Activated CD8-positive, alpha-beta memory T cell treated with anti-CD3 and anti-CD28 coated beads, Interleukin-2, amount 50 U/mL, for 4 hours (primary cell): ENCODE data around the gene TMBIM1.

Source experiments
- DNase-seq: peaks from one replicate; pipeline ENCODE4 v3.0.0-alpha.2; 2020

The TMBIM1 gene, protein sequence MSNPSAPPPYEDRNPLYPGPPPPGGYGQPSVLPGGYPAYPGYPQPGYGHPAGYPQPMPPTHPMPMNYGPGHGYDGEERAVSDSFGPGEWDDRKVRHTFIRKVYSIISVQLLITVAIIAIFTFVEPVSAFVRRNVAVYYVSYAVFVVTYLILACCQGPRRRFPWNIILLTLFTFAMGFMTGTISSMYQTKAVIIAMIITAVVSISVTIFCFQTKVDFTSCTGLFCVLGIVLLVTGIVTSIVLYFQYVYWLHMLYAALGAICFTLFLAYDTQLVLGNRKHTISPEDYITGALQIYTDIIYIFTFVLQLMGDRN

GRCh38 chr2:218292048-218293014 is at the start of gene TMBIM1:
Gene TMBIM1 (minus strand): TSS chr2:218292503. CDS start chr2:218282141, 10,362 bp downstream.
- peak; percentile 80 for DNase-seq

- DNase-seq, result no peak
Measured at GRCh38 chr2:218341381-218341780, 49.1 kb upstream of the TMBIM1 start.

GRCh38 chr2:218340656-218341055 is 48.4 kb upstream of the TMBIM1 start:
- no peak for DNase-seq

- DNase-seq, result no peak
Measured at GRCh38 chr2:218334531-218334930, 42.2 kb upstream of the TMBIM1 start.

GRCh38 chr2:218332920-218333645 is 40.8 kb upstream of the TMBIM1 start:
- no peak for DNase-seq

DNA sequence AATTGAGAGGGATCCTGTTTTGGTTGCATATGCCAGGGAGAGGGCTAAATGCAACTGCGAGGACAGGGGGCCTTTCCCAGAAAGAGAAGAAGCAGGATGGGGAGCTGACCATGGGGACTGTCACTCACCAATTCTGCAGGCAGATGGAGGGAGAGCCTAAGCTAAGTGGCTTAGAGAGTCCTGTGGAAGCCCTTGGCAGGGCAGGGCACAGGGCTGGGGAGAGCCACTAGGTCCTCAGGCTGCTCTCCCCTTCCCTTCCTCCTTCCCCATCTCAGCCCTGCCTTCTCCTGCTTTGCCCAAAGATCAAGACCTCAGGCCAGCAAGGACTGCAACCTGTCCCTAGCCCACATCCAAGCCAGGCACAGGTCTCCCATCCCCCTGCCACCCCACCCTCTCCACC is 40.0 kb upstream of the TMBIM1 start:
- no peak for DNase-seq

GRCh38 chr2:218331745-218332144 is 39.4 kb upstream of the TMBIM1 start:
- DNase-seq, result no peak

DNA sequence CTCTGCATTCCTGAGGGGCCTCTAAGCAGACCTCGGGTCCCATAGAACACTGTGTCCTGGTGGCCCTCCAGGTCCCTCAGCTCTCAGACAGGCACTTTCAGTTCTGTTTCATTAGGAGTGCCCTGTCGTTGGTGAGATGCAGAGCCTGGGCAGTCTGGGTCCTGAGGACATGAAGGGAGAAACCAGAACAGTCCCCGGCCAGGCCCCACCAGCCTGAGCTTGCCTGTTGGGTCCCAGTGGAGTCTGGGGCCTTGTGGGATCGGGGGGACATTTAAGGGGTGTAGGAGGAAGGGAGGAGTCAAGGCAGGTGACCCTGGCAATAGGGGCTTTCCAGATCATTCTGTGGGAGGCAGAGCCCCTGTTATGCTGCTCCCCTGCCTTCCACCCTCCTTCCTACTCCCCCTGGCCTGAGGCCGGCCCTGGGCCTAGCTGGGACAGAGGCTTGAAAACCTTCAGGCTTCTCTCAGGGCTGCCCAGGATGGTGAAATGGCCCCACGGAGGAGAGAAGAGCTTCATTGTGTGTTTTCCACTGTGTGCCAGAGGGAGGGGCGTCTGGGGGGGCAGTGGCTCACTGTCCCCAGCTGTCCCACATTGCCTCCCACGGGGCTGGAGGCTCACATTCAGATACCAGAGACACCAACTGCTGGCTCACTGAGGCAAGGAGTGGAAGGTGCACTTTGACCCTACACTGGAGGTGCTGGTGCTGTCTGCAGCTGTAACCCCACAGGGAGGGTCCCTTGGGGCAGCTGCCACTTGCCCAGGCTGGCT is 37.7 kb upstream of the TMBIM1 start:
- no peak for DNase-seq

DNA sequence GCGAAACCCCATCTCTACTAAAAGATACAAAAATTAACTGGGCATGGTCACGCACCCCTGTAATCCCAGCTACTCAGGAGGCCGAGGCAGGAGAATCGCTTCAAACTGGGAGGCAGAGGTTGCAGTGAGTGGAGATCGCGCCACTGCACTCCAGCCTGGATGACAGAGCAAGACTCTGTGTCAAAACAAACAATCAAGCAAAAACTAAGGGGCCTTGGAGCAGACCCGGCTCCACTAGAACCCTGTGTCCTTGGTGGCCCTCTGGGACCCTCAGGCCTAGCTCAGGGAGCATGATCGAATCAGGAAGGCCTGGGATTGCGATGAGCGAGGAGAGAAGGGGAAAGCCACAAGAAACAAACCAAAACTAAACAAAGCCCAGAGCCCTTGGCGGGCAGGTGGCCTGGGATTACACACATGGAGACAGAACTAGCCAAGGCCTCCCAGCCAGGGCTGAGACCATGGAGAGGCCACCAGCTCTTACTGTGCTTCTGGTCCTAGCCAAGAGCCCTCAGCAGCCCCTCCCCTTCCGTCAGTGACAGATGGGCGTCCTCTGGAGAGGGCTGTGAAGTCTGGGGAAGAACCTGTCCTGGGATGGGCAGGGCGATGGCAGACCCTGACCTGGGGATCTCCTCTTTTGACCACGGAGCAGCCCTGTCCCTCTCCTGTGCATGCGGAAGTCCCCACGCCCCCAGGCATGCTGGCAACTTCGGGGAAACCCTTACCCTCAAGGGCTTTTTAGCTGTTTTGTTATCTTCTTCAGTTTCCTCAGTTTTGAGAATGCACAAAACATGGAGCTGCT is 36.9 kb upstream of the TMBIM1 start:
- DNase-seq, result no peak

DNA sequence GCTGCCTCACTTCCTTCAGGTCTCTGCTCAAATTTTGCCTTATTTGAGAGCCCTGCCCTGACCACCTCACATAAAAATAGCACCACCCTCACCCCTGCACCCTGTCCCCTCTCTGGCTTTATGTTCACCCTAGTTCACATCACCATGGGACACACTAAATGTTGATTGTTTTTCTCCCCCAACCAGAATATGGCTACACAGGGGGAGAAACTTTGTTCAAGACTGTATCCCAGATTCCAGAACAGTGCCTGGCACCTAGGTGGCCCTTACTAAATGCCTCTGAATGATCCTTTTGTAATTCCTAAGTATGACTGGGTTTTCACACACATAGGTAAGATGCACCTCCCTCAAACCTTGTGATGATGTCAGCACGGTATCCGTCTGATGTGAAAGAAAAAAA is 36.0 kb upstream of the TMBIM1 start:
- no peak for DNase-seq

DNA sequence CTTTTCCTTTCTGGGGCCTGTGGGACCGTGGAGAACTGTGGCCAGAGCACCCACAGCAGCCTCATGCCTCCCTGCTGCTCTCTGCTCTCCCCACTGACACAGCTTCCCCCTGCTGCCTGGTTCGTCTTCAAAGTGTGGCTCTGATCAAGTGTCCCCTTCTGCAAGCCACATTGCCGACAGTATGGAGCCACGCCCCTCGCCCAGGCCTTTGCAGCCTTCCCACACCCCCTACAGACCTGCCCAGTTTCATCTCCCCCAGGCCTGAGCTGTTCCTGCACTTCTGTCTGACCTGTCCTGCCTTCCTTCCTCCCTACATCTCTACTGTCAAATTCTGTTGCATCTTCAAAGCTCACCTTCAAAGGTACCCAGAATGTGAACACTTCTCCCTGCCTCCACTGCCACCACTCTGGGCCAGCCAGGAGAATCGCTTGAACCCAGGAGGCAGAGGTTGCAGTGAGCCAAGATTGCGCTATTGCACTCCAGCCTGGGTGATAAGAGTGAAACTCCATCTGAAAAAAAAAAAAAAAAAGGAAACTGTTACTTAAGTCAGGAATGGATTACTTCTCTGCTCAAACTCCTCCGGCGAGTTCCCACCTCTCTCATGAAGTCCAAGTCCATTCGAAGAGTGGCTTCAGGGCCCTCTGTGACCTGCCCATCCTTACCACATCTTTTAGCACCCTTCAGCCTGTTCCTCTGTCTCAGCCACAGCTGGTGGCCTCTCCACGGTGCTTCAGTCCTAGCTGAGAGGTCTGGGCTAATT is 35.3 kb upstream of the TMBIM1 start:
- DNase-seq, result no peak

- no peak for DNase-seq
Measured at GRCh38 chr2:218326315-218326714, 34.0 kb upstream of the TMBIM1 start.

GRCh38 chr2:218325566-218326160 is 33.4 kb upstream of the TMBIM1 start:
- DNase-seq, result no peak

- no peak for DNase-seq
Measured at GRCh38 chr2:218323526-218324472, 31.5 kb upstream of the TMBIM1 start.

- DNase-seq, result peak; percentile 44
Measured at GRCh38 chr2:218322768-218323525, 30.6 kb upstream of the TMBIM1 start.

- DNase-seq, result no peak
Measured at GRCh38 chr2:218320704-218321336, 28.5 kb upstream of the TMBIM1 start.

- DNase-seq, result no peak
Measured at GRCh38 chr2:218319813-218320365, 27.6 kb upstream of the TMBIM1 start.

DNA sequence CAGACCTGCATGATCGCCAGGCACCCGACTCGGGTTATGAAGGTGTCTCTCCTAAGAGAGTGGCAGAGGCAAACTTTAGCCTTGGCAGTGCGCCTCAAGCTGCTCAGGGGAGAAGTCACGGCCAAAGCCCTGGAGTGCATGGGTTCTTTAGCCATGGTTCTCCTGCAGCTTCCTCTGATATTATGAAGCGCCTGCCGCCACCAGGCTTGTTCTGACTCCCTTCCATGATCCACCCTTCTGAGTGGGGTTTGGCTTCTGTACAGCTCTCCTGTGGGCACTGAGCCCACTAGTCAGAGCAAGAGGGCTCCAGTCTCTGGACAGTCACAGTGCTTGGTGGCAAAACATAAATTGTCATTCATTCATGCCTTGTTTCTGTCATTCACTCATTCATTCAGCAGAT is 25.9 kb upstream of the TMBIM1 start:
- no peak for DNase-seq
